Breast epithelium (tissue), 4 donors: ENCODE results near the gene CASP5. TPM values are rescaled to one million over a fixed set of nuclear protein-coding genes. Genes with fewer than 3 reads are reported as not detected.
"Not testable (repeated sequence)": the region's sequence is repeated elsewhere in the genome, so short reads cannot be mapped to it uniquely, and the experiment has no call there.

Experiments used
- DNase-seq, 2 donors: peaks; one replicate each; pipeline ENCODE4 v3.0.0-alpha.2; 2019; ENCODE audit warnings: low spot score in 2 of 2
- H3K27ac ChIP-seq, 2 donors: fragments of 200-600 bp; sonication (generic) in 1 of 2; one replicate each; pipeline ENCODE4 v1.5.1; 2016 to 2019; ENCODE audit warnings: mild to moderate bottlenecking in 1 of 2
- H3K27me3 ChIP-seq, 2 donors: fragments of 200-600 bp; sonication (generic) in 1 of 2; one replicate each; pipeline versions ENCODE4 v1.5.1 to v1.6.0; 2017 to 2019; ENCODE audit warnings: control low read depth in 1 of 2, mild to moderate bottlenecking in 1 of 2
- H3K36me3 ChIP-seq: fragments of 200-600 bp; one replicate; pipeline ENCODE4 v1.5.1; 2019
- H3K4me1 ChIP-seq, 2 donors: fragments of 200-600 bp; sonication (generic); one replicate each; pipeline ENCODE4 v1.5.1; 2016 to 2019; ENCODE audit warnings: control low read depth in 1 of 2
- H3K4me3 ChIP-seq, 3 donors: fragments of 200-600 bp; sonication (generic); 1 replicate in 2 of 3; 2 replicates in 1 of 3; pipeline ENCODE4 v1.5.1; 2016 to 2019; ENCODE audit warnings: mild to moderate bottlenecking in 3 of 3, moderate library complexity in 2 of 3
- H3K9me3 ChIP-seq, 2 donors: fragments of 200-600 bp; sonication (generic) in 1 of 2; one replicate each; pipeline ENCODE4 v1.5.1; 2016 to 2019; ENCODE audit warnings: control low read depth in 1 of 2
- CTCF ChIP-seq, 3 donors: fragments of 450-650 bp; IDR thresholded peaks; one replicate each; pipeline ENCODE4 v1.5.1; 2016 to 2017; ENCODE audit warnings: antibody characterized with exemption in 3 of 3, mild to moderate bottlenecking in 3 of 3, moderate library complexity in 3 of 3
- POLR2A ChIP-seq: fragments of 450-650 bp; IDR thresholded peaks from one replicate; pipeline ENCODE4 v1.6.1; 2016; ENCODE audit warnings: antibody characterized with exemption, mild to moderate bottlenecking, moderate library complexity
- POLR2AphosphoS5 ChIP-seq, 3 donors: sonication (generic); formaldehyde crosslinking; IDR thresholded peaks; one replicate each; pipeline ENCODE4 v1.6.1; 2017; ENCODE audit warnings: antibody characterized with exemption in 3 of 3
- intact Hi-C: fragments of 100-400 bp; cut with DNase I; formaldehyde crosslinking; loops from one replicate; pipeline ENCODE4 v1.15.1; 2023; ENCODE audit warnings: low total_unique reads
- total RNA-seq, 3 donors: library from RNA; depleted of rRNA; stranded (reverse); fragments of >200 nt; gene quantifications; one replicate each; pipeline ENCODE4 v1.1.0, GENCODE V29; 2016

The CASP5 gene
- total RNA-seq, 3 donors from 2014 or later = 1.3 TPM; not detected in 2

- no peak for DNase-seq
- no peak for TF ChIP-seq POLR2A
- TF ChIP-seq POLR2AphosphoS5 (IDR thresholded peaks at IDR 0.05) = no peak
- TF ChIP-seq CTCF (IDR thresholded peaks at IDR 0.05) = no peak
Observed at GRCh38 chr11:104984808-104985207, 38.2 kb downstream of the CASP5 start.

GRCh38 chr11:104979839-104980238, 43.1 kb downstream of the CASP5 start:
- no peaks in the 10 kb centered on the region for H3K36me3 ChIP-seq
- no peaks in the 10 kb centered on the region for H3K9me3 ChIP-seq
- H3K4me1 ChIP-seq = no peaks in the 10 kb centered on the region
- intact Hi-C loops = no loop called here
- no peak overlapping the region for H3K4me3 ChIP-seq
- no peak for DNase-seq
- no peaks in the 10 kb centered on the region for H3K27me3 ChIP-seq
- no peak overlapping the region for H3K27ac ChIP-seq
- TF ChIP-seq CTCF (IDR thresholded peaks at IDR 0.05) = no peak
- TF ChIP-seq POLR2AphosphoS5 (IDR thresholded peaks at IDR 0.05) = no peak
- TF ChIP-seq POLR2A = no peak

More at GRCh38 chr11:104984808-104985207, 38.2 kb downstream of the CASP5 start:
- Histone ChIP-seq H3K36me3 (no peaks in the 10 kb centered on the region), H3K4me1 (no peaks in the 10 kb centered on the region), H3K9me3 (peaks cover 0 to 13% of the 10 kb centered on the region in 2 donors), H3K4me3 (no peak overlapping the region), H3K27ac (no peak overlapping the region), H3K27me3 (no peaks in the 10 kb centered on the region)
- intact Hi-C loops = no loop called here

- Histone ChIP-seq H3K27ac (no peak overlapping the region), H3K27me3 (no peaks in the 10 kb centered on the region), H3K36me3 (no peaks in the 10 kb centered on the region), H3K9me3 (peaks cover 0 to 5% of the 10 kb centered on the region in 2 donors), H3K4me1 (no peaks in the 10 kb centered on the region), H3K4me3 (no peak overlapping the region)
- no peak for TF ChIP-seq POLR2A
- no peak for TF ChIP-seq POLR2AphosphoS5 (IDR thresholded peaks at IDR 0.05)
- no peak for TF ChIP-seq CTCF (IDR thresholded peaks at IDR 0.05)
- no peak for DNase-seq
- intact Hi-C loops = no loop called here
Observed at GRCh38 chr11:104973616-104974015, 49.4 kb downstream of the CASP5 start.

GRCh38 chr11:104972924-104973323, 50.0 kb downstream of the CASP5 start:
- H3K36me3 ChIP-seq, H3K9me3 ChIP-seq, H3K4me1 ChIP-seq, DNase-seq, H3K27ac ChIP-seq, H3K27me3 ChIP-seq, H3K4me3 ChIP-seq, intact Hi-C loops: not testable (repeated sequence)

- intact Hi-C loops = no loop called here
- no peak overlapping the region for H3K4me3 ChIP-seq
- H3K27ac ChIP-seq = no peak overlapping the region
Observed at GRCh38 chr11:104970756-104971155, 52.2 kb downstream of the CASP5 start.

More at GRCh38 chr11:104970756-104971155, 52.2 kb downstream of the CASP5 start:
- Histone ChIP-seq H3K27me3 (no peaks in the 10 kb centered on the region), H3K4me1 (no peaks in the 10 kb centered on the region), H3K36me3 (no peaks in the 10 kb centered on the region), H3K9me3 (peaks cover 0 to 5% of the 10 kb centered on the region in 2 donors)
- no peak for TF ChIP-seq POLR2A
- TF ChIP-seq CTCF (IDR thresholded peaks at IDR 0.05) = no peak
- no peak for TF ChIP-seq POLR2AphosphoS5 (IDR thresholded peaks at IDR 0.05)
- DNase-seq = no peak
